ENCODE results near the gene TXNDC12.
"Not testable (repeated sequence)": the region's sequence is repeated elsewhere in the genome, so short reads cannot be mapped to it uniquely, and the experiment has no call there.

Gene TXNDC12
- 4.0 to 11.4 (median 8.0) reads per million in 18 experiments for total RNA-seq

GRCh38 chr1:52055066-52055865 lies at the start of gene TXNDC12:
Gene TXNDC12, minus strand, starts transcription at chr1:52055191. Its CDS starts 95 bp downstream, at chr1:52055096.
- DNase-seq = peak; percentile 86 to 89

GRCh38 chr1:52102336-52103013 lies 47.5 kb upstream of the TXNDC12 start:
- DNase-seq = no peak

GRCh38 chr1:52098139-52098871 lies 43.3 kb upstream of the TXNDC12 start:
- DNase-seq = no peak

GRCh38 chr1:52096216-52096615 lies 41.2 kb upstream of the TXNDC12 start:
- peak; percentile 45 to 66 for DNase-seq

- DNase-seq = not testable (repeated sequence)
Observed at GRCh38 chr1:52094300-52094699, 39.3 kb upstream of the TXNDC12 start.

DNA sequence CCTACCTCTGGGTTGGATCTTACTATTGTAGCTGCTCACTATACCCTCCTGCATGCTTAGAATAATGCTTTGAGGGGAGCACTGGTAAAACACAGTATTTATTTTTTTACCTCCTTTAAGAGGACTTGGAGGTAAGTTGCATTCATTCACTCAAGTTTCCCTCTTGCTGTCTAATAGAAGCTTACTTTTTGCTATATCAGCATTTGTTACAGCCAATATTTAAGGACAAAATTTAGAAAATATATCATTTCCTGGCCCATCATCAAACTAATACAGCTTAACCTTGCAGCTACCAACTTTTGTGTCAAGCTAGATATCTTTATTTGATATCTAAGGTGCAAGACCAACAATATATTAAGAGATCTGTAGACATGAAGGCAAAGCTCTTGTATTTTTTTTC lies 32.9 kb upstream of the TXNDC12 start:
- not testable (repeated sequence) for DNase-seq

DNA sequence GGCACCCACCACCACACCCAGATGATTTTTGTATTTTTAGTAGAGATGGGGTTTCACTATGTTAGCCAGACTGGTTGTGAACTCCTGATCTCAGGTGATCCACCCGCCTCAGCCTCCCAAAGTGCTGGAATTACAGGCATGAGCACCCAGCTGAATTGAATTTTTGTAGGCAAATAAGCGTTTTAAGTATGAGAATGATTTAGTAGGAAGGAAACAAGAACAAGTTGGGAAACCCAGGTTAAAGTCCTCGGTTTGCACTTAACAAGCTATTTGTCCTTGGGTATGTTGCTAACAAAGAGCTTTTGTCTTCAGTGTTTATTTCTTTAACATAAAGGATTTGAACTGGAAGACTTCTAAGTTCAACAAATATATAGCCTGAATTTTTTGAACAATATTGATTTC lies 25.0 kb upstream of the TXNDC12 start:
- DNase-seq = no peak

DNA sequence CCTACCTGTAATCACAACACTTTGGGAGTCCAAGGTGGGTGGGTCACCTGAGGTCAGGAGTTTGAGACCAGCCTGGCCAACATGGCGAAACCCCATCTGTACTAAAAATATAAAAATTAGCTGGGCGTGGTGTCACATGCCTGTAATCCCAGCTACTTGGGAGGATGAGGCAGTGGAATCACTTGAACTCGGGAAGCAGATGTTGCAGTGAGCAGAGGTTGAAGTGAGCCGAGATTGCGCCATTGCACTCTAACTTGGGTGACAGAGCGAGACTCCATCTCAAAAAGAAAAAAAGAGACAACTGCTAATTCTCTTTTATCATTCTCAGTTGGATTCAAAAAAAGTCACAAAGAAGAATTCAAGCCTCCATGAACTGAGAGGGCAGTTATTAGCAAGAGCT lies 22.3 kb upstream of the TXNDC12 start:
- DNase-seq = not testable (repeated sequence)

- no peak for DNase-seq
Observed at GRCh38 chr1:52072291-52072690, 17.3 kb upstream of the TXNDC12 start.

DNA sequence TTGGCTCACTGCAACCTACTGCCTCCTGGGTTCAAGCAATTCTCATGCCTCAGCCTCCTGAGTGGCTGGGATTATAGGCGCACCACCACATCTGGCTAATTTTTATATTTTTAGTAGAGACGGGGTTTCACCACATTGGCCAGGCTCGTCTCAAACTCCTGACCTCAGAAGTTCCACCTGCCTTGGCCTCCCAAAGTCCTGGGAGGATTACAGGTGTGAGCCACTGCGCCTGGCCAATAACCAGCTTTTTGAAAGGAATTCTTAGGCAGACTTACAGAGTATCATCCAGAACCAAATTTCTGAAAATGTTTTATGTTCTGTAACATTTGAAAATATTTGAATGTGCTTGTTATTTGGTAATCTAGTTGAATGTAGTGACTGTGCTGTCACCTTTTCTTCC lies 15.7 kb upstream of the TXNDC12 start:
- DNase-seq = no peak

GRCh38 chr1:52063192-52063591 lies 8.2 kb upstream of the TXNDC12 start:
- DNase-seq = no peak

DNA sequence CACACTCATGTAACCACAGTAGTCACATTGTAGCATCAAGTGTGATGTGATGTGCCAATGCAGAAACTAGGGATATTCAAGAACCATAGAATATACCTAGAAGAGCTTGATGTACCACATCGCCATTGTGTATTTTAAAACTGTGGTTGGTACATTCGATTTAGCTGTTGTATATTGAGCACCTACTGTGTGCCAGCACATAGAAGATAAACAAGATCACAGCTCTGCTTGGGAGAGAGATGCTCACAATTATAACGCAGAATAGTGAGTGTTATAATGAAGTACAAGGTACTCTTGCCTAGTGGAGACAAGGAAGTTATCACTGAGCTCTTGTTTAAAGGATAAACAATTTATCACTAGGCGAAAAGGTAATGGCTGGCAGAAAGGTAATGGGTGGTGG lies 5.8 kb upstream of the TXNDC12 start:
- no peak for DNase-seq

DNA sequence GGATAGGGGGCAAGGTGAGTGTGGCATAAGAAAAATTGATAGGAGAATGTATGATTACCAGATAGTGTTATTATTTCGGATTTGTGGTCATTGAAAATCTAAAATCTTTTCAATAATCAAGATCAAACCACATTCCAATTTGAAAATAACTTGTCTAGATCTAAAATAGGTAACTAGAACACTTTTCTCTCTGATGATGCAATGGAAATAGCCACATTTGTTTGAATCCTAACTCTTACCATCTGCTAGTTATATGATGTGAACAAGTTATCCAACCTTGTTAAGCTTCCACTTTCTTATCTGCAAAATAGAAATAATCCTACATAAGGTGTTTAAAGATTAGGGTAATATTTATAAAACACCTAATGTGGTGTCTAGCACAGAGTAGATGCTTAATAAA lies 4.9 kb upstream of the TXNDC12 start:
- no peak for DNase-seq

- DNase-seq = no peak
Observed at GRCh38 chr1:52059321-52059720, 4.3 kb upstream of the TXNDC12 start.

DNA sequence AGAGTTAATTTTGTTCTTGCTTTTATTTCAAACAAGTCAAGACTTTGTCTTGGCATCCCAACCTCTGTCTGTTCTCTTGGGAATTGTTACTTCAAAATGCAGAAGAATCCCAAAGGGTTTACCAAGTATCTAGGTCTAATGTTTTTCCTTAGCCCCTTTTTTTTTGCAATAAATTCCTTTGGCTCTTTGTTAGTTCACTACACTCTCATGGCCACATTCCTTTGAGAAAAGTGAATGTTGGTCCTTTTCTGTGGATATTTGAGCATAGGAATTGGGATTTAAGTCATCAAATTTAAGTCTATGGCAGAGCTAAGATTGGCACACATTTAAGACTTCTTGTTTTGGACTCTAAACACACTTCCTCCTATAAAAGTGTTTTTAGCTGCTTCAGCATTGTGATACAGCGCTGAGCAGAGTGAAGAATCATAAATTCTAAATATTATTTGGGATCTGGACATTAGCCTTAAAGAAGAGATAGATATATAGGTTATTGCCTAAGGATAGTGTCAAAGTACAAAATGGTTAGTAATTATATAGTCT lies 3.0 kb upstream of the TXNDC12 start:
- peak; percentile 18 to 46 for DNase-seq

- peak; percentile 65 to 77 for DNase-seq
Observed at GRCh38 chr1:52057255-52057654, 2.3 kb upstream of the TXNDC12 start.

- no peak for DNase-seq
Observed at GRCh38 chr1:52056937-52057231, 1.9 kb upstream of the TXNDC12 start.

GRCh38 chr1:52056163-52056936 lies 1.4 kb upstream of the TXNDC12 start, which contains the start of gene BTF3L4:
Gene BTF3L4, plus strand, starts transcription at chr1:52056295. Its CDS starts 3,553 bp downstream, at chr1:52059848.
- peak; percentile 89 to 93 for DNase-seq

DNA sequence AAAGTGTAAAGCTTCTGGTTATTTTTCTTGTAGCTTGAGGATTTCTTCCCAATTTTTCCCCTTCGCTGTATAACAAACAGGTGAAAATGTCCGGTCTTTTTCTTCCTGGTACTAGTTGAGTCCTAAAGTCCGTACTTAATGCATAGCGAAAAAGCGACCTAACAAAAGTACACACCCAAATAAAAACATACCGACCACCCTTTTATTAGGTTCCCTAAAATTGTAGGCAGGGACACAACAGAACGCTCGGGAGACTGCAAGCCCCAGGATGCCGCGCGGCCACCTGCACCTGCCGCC lies 823 bp upstream of the TXNDC12 start:
- no peak for DNase-seq

DNA sequence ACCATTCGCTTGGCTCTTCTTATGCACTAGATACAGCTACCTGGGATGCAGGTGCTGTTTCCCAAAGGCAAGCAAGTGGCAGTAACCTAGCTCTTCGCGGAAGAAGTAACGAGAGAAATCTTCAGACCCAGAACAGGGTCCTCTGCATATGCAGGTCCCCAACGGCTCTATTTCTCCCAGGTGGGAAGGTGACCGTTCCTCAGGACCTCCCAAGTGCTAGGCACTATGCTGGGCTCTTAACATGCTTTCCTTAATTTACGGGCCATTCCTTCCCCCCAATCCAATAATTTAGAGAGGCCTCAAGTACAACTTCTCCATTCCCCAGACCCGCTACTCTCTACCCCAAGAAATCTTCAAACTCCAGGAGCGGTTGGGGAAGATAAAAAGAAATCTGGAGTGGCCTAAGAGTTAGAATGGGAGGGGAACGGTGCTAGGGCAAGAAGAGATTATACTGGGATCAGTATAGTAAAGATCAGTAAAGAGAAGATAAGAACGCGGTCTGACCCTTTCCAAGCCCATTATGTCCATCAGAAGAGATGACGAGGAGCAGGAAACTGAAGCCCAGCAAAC lies 410 bp downstream of the TXNDC12 start:
- DNase-seq = no peak

DNA sequence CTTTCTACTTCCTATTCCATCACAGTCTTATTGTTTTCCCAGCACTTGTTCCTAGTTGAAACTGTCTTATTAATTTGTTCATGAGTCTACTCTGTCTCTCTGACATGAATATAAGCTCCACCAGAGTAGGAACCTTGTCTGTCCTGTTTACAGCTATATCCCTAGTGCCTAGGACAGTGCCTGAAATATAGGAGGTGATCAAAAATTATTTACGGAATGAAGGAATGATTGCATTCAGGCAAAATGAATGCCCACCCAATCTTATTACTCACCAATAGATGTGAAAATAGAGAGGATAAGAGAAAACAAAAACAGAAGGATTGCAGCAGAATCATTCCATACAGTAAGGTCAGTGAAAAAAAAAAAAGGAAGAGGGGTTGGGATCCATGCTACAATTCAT lies 1.1 kb downstream of the TXNDC12 start:
- DNase-seq = no peak

DNA sequence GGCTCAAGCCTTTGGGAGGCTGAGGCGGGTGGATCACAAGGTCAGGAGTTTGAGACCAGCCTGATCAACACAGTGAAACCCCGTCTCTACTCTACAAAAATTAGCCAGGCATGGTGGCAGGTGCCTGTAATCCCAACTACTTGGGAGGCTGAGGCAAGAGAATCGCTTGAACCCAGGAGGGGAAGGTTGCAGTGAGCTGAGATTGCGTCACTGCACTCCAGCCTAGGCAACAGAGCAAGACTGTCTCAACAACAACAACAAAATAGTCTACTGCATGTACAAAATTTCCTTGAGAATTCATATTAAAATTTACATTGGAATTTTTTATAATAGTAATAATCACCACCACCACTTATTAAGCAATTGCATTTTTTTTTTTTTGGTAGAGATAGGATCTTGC lies 5.7 kb downstream of the TXNDC12 start:
- not testable (repeated sequence) for DNase-seq
